Measurements from ENCODE around the gene IMP3.

IMP3 gene

DNA sequence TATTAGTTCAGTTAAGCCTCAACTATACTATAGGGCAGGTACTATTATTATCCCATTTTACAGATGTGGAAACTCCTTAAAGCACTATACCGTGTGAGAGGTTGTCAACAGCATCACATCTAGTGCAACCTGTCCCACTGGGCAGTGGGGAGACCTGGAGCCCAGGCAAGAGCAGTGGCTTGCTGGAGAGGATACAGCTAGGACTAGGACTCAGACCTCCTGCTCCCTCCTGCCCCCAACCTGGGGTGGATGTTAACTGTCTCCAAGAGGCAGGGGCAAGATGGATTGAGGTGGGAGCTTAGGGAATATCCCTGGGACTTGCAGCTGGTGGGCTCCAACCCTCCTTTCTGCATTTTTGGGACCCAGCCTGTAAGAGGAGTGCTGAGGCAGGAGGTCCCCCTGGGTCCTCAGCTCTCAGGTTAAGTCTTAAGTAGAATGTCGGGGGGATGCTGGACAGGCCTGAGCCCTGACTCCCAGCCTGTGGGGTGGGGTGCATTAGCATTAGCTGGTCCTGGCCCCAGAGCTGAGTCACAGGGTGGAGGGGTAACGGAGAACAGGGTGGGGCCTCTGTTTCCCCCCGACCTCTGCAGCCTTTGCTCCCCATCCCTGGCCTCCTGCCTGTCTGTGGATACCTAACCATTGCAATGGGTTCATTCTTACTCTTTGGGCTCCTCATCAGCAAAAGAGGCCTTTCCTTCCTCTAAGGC is 14.3 kb upstream of the IMP3 start:
- TF ChIP-seq, protein P1, sequence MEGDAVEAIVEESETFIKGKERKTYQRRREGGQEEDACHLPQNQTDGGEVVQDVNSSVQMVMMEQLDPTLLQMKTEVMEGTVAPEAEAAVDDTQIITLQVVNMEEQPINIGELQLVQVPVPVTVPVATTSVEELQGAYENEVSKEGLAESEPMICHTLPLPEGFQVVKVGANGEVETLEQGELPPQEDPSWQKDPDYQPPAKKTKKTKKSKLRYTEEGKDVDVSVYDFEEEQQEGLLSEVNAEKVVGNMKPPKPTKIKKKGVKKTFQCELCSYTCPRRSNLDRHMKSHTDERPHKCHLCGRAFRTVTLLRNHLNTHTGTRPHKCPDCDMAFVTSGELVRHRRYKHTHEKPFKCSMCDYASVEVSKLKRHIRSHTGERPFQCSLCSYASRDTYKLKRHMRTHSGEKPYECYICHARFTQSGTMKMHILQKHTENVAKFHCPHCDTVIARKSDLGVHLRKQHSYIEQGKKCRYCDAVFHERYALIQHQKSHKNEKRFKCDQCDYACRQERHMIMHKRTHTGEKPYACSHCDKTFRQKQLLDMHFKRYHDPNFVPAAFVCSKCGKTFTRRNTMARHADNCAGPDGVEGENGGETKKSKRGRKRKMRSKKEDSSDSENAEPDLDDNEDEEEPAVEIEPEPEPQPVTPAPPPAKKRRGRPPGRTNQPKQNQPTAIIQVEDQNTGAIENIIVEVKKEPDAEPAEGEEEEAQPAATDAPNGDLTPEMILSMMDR (IDR thresholded peaks at IDR 0.05; ENCODE audit: extremely low read depth, missing control alignments) = no peak
- DNase-seq (ENCODE audit: low spot score) = no peak

DNA sequence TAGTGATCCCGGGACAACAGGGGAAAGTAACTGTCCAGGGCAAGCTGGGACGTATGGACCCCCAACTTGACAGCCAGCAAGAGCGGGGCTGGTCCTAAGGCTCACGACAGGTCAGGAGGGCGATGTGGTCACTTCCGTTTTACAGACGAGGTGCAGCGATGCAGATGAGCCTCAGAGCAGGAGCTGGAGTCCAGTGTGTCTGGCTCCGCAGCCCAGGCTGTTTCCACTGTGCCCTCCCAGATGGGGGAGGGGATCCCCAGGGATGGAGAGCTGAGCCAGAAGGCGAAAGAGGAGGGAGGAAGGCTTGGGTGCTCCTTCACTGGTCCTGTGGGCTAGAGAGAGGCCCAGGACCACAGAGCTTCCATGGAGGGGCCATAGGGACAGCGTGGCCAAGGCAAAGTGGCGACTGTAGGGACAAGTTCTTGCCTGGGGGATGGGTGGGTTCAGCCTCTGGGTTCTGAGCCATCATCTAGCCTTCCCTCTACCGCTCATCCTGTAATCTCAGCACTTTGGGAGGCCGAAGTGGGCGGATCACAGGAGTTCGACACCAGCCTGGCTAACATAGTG is 13.4 kb upstream of the IMP3 start:
- TF ChIP-seq, protein P1 (IDR thresholded peaks at IDR 0.05; ENCODE audit: extremely low read depth, missing control alignments) = no peak

DNA sequence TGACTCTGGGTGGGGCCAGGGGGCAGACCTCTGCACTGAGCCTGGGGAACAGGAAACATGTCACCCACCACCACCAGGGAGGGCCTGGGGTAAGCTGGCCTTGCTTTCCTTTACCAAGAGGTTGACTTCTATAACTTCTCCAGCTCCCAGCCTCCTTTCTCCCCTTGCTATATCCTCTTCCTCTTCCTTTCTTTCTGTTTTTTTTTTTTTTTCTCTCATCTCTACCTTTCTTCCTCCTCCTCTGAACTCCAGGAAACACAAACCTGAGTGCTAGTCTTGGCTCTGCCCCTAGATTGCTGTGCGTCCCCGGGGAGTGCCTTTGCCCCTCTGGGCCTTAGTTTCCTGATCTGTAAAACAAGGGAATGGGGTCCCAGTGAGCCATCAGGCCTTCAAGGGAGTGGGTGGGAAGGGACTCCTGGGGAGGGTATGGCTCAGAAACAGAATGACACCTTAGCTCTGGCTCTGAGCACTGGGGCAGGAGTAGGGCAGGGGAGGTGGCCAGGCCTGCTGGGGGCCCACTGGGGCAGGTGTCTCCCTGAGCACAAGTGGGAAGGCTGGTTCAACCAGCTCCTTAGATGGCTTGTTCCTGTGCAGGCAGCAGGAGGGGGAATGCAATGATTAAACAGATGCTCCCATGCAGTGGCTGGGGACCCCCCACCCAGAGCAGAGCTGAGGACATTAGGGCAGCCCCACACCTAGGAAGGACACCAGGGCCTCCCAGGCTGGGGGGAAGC is 12.0 kb upstream of the IMP3 start:
- TF ChIP-seq, protein P1 (IDR thresholded peaks at IDR 0.05; ENCODE audit: extremely low read depth, missing control alignments) = no peak
- no peak for DNase-seq (ENCODE audit: low spot score)

More for the DNA sequence above, 13.4 kb upstream of the IMP3 start:
- no peak for DNase-seq (ENCODE audit: low spot score)

DNA sequence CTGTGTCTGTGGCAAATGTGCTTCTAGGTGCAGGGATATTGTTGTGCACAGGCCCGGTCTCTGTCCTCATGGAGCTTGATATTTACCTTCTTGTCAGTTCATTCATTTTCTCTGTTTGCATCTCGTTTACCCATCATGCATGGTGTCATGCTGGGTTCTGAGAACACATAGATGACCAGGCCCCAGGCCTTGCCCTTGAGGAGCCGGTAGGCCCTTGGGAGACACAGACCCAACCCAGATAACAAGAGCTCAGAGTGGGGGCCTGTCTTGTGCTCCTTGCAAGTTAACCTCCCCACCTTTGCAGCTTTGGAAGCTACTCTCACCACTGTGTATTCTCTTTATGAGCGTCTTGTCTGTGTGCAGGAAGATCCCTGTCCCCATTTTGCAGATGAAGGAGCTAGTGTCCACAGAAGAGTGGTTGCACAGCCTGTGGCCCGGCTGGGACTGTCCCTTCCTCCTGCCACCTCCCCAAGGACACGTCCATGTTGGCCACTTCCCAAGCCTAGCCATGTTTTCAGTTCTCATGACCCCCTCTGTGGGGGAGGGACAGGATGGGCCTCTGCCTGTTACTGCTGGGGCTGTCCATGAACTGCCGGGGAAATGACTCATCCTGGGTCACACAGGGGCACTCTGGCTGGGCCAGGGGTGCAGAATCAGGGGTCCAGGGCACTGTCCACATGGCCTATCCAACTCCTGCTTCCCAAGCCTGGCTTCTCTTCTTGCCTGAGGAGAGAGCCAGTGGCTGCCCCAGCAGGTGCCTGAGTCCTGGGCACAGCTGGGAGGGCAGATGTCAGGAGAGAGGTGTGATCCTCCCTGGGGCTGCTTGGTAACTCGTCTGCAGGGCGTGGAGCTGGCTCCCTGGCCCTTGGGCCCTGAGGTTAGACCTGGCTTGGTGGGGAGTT is 11.1 kb upstream of the IMP3 start:
- TF ChIP-seq, protein P1 (IDR thresholded peaks at IDR 0.05; ENCODE audit: extremely low read depth, missing control alignments) = no peak
- no peak for DNase-seq (ENCODE audit: low spot score)

DNA sequence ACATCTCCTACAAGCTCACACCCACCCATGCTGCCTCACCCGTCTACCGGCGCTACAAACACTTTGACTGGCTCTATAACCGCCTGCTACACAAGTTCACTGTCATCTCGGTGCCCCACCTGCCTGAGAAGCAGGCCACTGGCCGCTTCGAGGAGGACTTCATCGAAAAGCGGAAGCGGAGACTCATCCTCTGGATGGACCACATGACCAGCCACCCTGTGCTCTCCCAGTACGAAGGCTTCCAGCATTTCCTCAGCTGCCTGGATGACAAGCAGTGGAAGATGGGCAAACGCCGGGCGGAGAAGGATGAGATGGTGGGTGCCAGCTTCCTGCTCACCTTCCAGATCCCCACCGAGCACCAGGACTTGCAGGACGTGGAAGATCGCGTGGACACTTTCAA is 9.8 kb upstream of the IMP3 start:
- TF ChIP-seq, protein P1 (IDR thresholded peaks at IDR 0.05; ENCODE audit: extremely low read depth, missing control alignments) = no peak

DNA sequence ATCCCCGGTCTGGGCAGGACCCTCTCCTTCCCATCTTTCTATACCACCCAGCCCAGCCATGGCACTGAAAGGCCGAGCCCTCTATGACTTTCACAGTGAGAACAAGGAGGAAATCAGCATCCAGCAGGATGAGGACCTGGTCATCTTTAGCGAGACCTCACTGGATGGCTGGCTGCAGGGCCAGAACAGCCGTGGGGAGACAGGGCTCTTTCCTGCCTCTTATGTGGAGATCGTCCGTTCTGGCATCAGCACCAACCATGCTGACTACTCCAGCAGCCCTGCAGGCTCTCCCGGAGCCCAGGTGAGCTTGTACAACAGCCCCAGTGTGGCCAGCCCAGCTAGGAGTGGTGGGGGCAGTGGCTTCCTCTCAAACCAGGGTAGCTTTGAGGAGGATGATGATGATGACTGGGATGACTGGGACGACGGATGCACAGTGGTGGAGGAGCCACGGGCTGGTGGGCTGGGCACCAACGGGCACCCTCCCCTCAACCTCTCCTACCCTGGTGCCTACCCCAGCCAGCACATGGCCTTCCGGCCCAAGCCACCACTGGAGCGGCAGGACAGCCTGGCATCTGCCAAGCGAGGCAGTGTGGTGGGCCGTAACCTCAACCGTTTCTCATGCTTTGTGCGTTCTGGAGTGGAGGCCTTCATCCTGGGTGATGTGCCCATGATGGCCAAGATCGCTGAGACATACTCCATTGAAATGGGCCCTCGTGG is 9.2 kb upstream of the IMP3 start:
- TF ChIP-seq, protein P1 (IDR thresholded peaks at IDR 0.05; ENCODE audit: extremely low read depth, missing control alignments) = no peak
- DNase-seq (ENCODE audit: low spot score) = no peak

More for the DNA sequence above, 9.8 kb upstream of the IMP3 start:
- no peak for DNase-seq (ENCODE audit: low spot score)

All from GM20000 (cell line).